ENCODE measurements around the gene USP35.

- TF ChIP-seq POLR2A (IDR thresholded peaks at IDR 0.05) (no peak), CTCF (IDR thresholded peaks at IDR 0.05) (no peak)
These were observed 38.3 kb downstream of the USP35 start for GRCh38 chr11:78226684-78227680.

Measured in upper lobe of left lung (tissue), 4 donors.